Stimulated activated CD4-positive, alpha-beta T cell treated with anti-CD3 and anti-CD28 coated beads, Interleukin-4, amount 100 ng/mL, for 1 hour (primary cell): ENCODE results near the gene CMTM8.

ENCODE experiments used
- DNase-seq: peaks from one replicate; pipeline ENCODE4 v3.0.0-alpha.2; 2020

The CMTM8 gene

GRCh38 chr3:32347343-32348125 is 109.1 kb downstream of the CMTM8 start:
- DNase-seq = no peak

DNA sequence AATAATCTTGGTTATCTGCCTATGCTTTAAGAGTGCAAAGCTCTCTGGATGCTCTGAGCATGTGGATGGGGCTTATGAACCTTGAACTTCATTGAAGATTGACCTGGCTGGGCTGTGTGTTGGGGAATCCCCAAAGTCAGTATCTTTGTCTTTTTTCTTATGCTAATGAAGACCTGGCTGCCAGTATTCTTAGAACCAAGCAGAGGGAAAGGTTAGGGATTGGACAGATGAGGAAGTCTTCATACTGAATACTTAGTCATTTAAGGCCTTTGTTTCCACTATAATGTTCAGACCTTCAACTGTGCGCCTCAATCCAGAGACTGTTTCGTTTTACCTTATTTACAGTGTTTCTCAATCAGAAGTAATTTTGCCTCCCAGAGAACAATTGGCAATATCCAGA is 110.7 kb downstream of the CMTM8 start:
- no peak for DNase-seq

DNA sequence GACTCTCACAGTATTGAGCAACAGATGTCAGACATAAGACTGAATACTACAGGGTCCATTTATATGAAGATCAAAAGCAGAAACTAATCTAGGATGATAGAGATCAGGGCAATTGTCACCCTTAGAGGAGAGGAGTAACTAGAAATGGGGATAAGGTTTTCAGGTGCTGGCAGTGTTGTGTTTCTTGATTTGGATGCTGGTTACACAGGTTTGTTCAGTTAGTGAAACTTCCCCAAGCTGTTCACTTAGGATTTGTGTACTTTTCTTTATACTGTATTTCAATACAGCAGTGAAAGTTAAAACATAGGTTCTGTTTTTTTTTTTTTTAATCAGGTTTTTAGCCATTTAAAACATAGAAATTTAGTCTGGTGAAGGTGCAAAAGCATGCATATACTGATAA is 114.1 kb downstream of the CMTM8 start:
- DNase-seq = no peak

DNA sequence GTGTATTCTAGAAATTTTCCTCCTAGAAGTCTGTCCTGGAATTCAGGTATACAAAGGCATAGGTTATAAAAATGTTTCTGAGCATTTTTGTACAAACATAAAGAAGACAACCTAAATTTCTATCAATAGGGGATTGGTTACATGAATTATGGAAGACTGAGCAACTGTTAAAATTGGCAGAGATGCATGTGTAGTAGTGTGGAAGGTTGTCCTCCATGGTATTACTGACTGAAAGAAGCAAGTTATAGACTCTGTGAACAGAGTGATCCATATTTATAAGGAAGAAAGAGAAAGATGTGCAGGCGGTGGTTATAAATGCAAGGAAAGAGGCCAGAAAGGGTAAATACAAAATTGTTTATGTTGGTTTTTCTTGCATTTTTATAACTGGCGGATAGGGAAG is 114.9 kb downstream of the CMTM8 start:
- DNase-seq = no peak

DNA sequence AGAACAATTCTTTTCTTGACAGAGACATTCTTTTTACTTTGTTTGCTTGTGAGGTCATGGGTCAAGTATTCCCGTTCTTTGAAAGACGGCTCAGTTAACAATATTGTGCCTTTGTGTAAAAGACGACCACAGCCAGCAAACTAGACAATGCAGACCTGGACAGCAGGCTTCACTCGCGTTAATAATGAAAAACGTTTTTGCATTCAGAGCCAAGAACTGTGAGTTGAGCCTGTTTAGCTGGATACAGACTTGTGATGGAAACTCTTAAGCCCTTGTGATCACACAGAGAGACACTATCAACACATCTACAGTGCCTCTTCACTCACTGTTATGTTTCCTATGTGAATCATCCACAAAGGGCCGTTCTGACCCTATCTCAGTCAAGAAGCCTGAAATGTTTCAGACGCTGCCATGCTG is 115.9 kb downstream of the CMTM8 start:
- DNase-seq = no peak

DNA sequence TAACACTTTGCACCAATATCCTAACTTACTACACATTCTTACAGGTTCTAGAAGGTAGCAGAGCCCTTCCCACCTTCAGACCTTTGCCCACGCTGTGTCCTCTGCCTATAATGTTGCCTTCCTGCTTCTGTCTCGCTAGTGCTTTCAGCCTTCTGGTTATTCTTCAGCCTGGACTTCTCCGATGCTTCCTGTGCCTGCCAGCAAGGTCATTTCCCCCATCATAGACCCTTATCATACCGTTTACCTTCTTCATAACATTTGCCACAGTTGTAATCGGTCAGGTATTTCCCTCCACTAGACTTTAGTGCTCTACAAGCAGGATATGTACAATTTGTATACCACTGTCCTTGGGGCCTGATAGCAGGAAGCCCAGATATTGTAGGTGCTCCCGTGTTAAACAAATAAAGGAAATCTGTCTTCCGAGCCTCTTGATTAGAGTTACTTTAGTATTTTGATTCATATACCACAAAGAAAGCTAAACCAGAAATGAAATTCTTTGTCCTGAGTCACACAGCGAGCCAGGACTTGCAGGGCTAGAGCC is 117.3 kb downstream of the CMTM8 start:
- DNase-seq = no peak

- DNase-seq = no peak
Observed at GRCh38 chr3:32359766-32360492, 121.4 kb downstream of the CMTM8 start.

DNA sequence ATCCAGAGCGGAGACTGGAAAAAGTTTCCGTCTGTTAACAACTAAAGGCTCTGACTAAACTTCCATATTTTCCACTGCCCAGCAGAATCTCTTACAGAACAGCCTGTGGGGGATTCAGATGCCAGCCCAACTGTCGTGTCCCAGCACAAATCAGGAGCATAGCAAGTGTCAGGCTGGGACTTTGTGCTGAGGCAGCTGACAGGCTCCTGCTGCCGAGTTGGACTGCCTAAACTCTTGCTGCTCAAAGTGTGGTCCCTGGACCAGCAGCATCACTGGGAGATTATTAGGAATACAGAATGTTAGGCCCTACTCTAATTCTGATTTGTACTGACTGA is 122.0 kb downstream of the CMTM8 start:
- DNase-seq = no peak

DNA sequence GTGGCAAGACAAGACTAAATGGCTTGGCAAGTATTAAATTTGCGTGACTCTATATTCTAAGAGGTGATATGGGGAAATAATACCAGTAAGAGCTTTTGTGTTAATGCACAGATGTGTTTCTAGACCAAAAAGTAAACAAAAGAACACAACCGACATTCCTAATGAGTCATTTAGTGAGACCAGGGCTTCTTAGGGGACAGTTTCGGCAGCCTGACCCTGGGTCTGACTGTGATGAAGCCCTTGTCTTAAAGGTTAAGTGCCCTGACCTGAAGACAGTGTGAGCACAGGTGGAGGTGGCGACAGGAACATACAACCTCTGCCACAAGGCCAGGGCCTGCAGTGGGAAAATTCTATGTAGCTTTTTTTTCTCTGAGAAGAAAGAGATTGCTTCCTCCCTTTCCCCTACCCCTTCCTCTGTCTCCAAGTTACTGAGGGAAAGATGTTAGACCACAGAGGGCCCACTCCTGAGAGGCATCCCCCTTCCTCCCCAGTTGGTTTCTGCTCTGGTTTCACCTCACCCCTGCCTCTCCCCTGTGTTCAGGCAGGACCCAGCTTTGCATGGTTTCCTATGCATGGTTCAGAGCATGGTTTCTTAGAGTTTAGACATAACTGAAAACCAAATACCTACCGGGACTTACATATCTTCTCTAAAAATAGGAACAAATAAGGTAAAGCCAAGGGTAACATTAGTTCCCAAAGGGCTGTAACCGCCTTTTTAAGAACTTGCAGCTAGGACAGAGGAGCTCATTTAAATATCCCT is 128.3 kb downstream of the CMTM8 start:
- no peak for DNase-seq

DNA sequence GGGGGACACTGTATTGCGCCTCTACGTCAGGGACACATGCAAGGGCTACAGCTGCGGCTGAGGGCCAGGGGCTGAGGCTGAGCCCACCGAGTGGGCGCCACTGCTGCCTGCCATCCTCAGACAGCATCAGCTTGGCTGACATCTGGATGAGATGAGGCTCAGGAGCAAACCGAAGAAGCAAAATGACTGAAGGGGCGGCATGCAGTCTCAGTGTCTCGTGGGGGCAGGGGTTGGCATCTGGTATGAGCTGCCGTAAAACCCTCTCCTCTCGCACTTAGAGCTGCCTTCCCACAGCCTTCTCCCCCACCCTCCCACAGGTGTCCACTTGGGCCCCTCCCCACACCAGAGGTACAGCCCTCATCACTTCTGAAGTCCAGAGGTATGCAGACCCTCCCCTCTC is 129.0 kb downstream of the CMTM8 start:
- DNase-seq = no peak

GRCh38 chr3:32371461-32372212 is 133.2 kb downstream of the CMTM8 start:
- no peak for DNase-seq

GRCh38 chr3:32372213-32372490 is 133.7 kb downstream of the CMTM8 start:
- no peak for DNase-seq

DNA sequence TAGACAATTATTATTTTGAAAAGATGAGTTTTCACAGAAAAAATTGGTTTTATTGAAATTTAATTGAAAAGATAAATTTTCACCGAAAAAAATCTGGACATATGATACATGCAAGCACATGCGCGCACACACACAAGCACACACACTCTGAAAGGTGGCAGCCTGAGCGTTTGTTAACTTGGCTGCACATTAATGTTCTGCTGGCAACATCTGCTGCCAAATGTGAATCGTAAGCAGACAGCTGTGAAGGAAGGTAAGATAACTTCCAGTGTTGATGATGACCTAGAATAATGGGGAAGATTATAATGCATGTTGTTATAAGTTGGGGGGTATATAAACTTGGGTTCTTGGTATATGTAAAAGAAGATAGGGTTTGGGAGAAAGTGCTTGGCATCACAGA is 134.8 kb downstream of the CMTM8 start:
- DNase-seq = no peak

GRCh38 chr3:32373844-32374243 is 135.4 kb downstream of the CMTM8 start:
- DNase-seq = no peak

DNA sequence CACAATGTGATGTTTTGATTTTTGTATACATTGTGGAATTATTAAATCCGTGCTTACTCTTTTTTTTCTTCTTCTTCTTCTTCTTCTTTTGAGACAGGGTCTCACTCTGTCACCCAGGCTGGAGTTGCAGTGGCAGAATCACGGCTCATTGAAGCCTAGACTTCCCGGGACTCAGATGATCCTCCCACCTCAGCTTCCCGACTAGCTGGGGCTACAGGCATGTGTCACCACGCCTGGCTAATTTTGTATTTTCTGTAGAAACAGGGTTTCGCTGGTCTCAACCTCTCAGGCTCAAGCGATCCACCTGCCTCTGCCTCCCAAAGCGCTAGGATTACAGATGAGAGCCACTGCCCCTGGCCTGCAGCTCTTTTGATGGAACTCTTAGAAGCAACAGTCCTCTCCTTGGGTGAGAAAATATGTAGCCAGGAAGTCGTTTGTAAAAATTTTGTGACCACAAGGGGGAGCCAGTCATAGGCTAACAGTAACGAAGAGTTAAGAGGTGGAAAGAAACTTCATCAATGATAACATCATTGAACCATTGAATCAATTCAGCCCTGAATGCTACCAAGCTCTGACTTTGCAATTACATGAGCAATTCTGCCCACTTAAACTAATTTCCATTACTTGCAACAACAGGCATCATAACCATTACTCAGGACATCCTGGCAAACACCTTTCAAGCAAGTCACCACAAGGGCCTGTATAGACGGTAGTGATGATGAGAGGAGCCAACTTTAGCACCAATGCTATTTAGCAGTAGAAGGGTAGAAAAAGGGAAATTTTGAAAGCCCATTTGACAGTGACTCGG is 136.5 kb downstream of the CMTM8 start:
- DNase-seq = peak; percentile 34

DNA sequence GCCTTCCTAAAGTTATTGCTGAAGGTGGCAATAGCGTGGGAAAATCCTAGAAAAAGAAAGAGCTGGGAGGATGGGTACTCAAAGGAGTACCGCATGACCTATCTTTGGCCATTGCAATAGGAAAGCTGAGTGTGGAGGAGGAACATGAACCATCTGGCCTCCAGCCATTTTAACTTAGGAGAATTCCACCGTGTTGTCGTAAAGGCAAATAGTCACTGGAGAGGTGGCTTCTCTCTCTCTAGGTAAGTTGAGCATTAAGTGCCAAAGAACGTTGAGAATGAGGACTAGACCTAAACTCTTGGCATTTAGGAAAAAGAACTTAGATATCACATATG is 137.1 kb downstream of the CMTM8 start:
- DNase-seq = no peak

GRCh38 chr3:32376115-32376514 is 137.6 kb downstream of the CMTM8 start:
- DNase-seq = no peak

DNA sequence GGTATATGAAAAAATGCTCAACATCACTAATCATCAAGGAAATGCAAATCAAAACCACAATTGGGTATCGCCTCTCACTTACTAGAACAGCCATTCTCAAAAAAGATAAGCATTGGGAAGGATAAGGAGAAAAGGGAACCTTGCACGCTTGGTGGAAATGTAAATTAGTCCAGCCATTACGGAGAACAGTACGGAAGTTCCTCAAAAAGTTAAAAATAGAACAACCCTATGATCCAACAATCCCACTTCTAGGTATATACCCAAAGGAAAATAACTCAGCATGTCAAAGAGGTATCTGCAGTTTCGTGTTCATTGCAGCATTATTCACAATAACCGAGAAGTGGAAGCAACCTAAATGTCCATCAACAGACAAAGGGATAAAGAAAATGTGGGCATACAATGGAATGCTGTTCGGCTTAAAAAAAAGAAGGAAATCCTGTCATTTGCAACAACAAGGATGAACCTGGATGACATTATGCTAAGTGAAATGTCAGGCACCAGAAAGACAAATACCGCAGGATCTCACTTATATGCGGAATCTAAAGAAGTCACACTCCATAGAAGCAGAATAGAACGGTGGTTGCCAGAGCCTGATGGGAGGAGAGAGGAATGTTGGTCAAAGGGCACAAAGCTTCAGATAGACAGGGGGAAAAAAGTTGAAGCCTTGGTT is 141.5 kb downstream of the CMTM8 start:
- no peak for DNase-seq

DNA sequence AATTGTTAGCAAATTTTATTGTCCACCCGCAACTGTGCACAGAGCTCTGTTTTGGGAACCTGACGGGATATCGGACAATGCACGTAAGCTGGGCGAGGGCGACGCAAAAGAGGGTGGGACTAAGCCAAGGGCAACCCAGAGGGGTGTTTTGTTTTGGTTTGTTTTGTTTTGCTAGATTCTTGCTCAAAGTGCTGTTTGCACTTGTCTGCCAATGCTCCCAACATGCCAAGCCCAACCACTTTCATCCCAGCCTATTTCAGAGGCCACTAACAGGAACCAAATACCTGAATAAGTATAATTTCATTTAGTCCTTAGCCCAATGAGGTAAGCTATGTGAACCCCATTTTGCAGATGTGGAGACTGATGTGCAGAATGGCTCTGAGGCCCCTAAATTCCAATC is 143.4 kb downstream of the CMTM8 start:
- no peak for DNase-seq

- no peak for DNase-seq
Observed at GRCh38 chr3:32383136-32383711, 144.7 kb downstream of the CMTM8 start.

DNA sequence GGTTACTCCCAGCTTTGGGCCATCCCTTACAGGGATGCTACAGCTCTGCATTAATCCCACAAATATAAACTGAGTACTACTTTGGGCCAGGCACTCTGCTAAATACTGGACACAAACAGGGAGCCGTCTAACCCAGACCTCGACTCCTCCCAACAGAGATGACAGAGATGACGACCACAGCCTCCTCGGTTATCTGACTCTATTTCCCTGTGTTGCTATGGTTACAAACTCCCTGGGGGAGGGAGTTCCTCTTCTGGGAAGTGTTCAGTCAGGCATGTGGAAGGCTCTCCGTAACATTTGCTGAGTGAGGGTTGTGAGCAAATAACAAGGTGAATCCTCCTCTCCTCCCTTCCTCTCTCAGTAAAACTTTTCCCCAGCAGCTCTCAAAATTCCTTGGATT is 146.5 kb downstream of the CMTM8 start:
- no peak for DNase-seq
